Chondrocyte (in vitro differentiated cells): ENCODE measurements around the gene GRHL1. TPM values are rescaled to one million over a fixed set of nuclear protein-coding genes. Genes with fewer than 3 reads are reported as not detected.

Experiments used
- DNase-seq: peaks from one replicate; pipeline ENCODE4 v3.0.0; 2021; ENCODE audit warnings: mixed read lengths, low spot score
- H3K27ac Mint-ChIP-seq: one replicate; pipeline ENCODE4 v1.8.0; 2021; ENCODE audit warnings: mild to moderate bottlenecking, moderate library complexity, mixed read lengths; ENCODE audit not compliant: unreplicated experiment
- H3K27me3 Mint-ChIP-seq: 2 replicates; pipeline ENCODE4 v1.8.0; 2021; ENCODE audit warnings: low read depth, mixed read lengths
- H3K36me3 Mint-ChIP-seq: 2 replicates; pipeline ENCODE4 v1.8.0; 2021; ENCODE audit warnings: low read depth, mixed read lengths
- H3K4me1 Mint-ChIP-seq: 2 replicates; pipeline ENCODE4 v1.8.0; 2021; ENCODE audit warnings: low read depth, mild to moderate bottlenecking, mixed read lengths
- H3K4me3 Mint-ChIP-seq: one replicate; pipeline ENCODE4 v1.8.0; 2021; ENCODE audit warnings: mild to moderate bottlenecking, moderate library complexity, mixed read lengths; ENCODE audit not compliant: unreplicated experiment
- H3K9me3 Mint-ChIP-seq: 2 replicates; pipeline ENCODE4 v1.8.0; 2021; ENCODE audit warnings: low read depth, mixed read lengths
- CTCF ChIP-seq: fragments of 200-600 bp; sonication (generic); IDR thresholded peaks from 2 replicates; pipeline ENCODE4 v1.5.0; 2021; ENCODE audit warnings: antibody characterized with exemption, mild to moderate bottlenecking, moderate library complexity
- total RNA-seq: library from RNA; stranded (reverse); gene quantifications from 3 replicates; pipeline ENCODE4 v1.2.1, GENCODE V29; 2021

GRHL1 gene
- total RNA-seq, 1 donor from 2014 or later, result 0.42 TPM

- Mint-ChIP-seq H3K36me3 (peaks cover 18% of the 10 kb centered on the region), H3K9me3 (no peaks in the 10 kb centered on the region), H3K27ac (no peak overlapping the region), H3K4me1 (peaks cover 16% of the 10 kb centered on the region), H3K27me3 (no peaks in the 10 kb centered on the region), H3K4me3 (no peak overlapping the region)
- peak; percentile 40 for DNase-seq
- peak; percentile 91 for TF ChIP-seq CTCF
These were observed 97.1 kb downstream of the GRHL1 start for GRCh38 chr2:10048501-10049171.

Other genes with a start within 250 kb of the GRHL1 start
- 13.6 to 18.2 TPM (median 15.6 TPM) in 3 replicates for gene TAF1B, start 108.2 kb upstream of the GRHL1 start, total RNA-seq
- 10.7 to 16.2 TPM (median 15.2 TPM) in 3 replicates for gene KLF11, start 91.9 kb downstream of the GRHL1 start, total RNA-seq
- 4.9 to 7.0 TPM (median 5.4 TPM) in 3 replicates for gene CYS1, start 128.7 kb downstream of the GRHL1 start, total RNA-seq
- gene RRM2, start 171.0 kb downstream of the GRHL1 start, total RNA-seq, result 25.7 to 48.3 TPM (median 26.0 TPM) in 3 replicates